DMS 273 treated with DMSO at 0.1 percent for 48 hours (cell line): ENCODE measurements around the gene CT45A2.
"Not testable (repeated sequence)": the region's sequence is repeated elsewhere in the genome, so short reads cannot be mapped to it uniquely, and the experiment has no call there.

Source experiments
- DNase-seq: peaks from one replicate; lab custom pipeline; 2025; lab: John Stamatoyannopoulos, UW

CT45A2 gene, protein sequence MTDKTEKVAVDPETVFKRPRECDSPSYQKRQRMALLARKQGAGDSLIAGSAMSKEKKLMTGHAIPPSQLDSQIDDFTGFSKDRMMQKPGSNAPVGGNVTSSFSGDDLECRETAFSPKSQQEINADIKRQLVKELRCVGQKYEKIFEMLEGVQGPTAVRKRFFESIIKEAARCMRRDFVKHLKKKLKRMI

DNA sequence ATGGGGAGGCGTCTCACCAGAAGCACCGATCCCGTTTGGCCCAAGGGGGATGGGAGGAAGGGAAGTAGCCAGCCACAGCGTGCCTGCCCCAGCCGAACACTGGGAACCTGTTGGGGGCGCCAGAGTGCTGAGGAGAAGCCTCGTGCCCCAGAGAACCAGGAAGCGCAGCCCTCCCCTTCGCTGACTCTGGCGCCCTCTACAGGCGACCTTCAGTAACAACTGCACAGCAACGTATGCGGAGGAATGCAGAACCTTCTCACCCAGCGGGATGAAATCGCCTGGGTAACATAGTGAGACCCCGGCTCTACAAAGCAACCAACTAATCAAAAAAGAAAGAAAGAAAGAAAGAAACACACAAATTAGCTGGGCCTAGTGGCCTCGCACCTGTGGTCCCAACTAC is at the start of gene CT45A2:
Gene CT45A2, minus strand, starts transcription at position 101 of the 400 bp plus-strand sequence. CDS start 3,747 bp downstream, outside the sequence.
- not testable (repeated sequence) for DNase-seq

DNA sequence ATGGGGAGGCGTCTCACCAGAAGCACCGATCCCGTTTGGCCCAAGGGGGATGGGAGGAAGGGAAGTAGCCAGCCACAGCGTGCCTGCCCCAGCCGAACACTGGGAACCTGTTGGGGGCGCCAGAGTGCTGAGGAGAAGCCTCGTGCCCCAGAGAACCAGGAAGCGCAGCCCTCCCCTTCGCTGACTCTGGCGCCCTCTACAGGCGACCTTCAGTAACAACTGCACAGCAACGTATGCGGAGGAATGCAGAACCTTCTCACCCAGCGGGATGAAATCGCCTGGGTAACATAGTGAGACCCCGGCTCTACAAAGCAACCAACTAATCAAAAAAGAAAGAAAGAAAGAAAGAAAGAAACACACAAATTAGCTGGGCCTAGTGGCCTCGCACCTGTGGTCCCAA is 34.6 kb upstream of the CT45A2 start, which contains the start of gene CT45A8:
Gene CT45A8, minus strand, starts transcription at position 101 of the 400 bp plus-strand sequence. CDS start 3,755 bp downstream, outside the sequence.
- DNase-seq, result not testable (repeated sequence)

DNA sequence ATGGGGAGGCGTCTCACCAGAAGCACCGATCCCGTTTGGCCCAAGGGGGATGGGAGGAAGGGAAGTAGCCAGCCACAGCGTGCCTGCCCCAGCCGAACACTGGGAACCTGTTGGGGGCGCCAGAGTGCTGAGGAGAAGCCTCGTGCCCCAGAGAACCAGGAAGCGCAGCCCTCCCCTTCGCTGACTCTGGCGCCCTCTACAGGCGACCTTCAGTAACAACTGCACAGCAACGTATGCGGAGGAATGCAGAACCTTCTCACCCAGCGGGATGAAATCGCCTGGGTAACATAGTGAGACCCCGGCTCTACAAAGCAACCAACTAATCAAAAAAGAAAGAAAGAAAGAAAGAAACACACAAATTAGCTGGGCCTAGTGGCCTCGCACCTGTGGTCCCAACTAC is 17.4 kb upstream of the CT45A2 start, which contains the start of gene CT45A7:
Gene CT45A7, minus strand, starts transcription at position 101 of the 400 bp plus-strand sequence. CDS start 3,747 bp downstream, outside the sequence.
- DNase-seq, result not testable (repeated sequence)

DNA sequence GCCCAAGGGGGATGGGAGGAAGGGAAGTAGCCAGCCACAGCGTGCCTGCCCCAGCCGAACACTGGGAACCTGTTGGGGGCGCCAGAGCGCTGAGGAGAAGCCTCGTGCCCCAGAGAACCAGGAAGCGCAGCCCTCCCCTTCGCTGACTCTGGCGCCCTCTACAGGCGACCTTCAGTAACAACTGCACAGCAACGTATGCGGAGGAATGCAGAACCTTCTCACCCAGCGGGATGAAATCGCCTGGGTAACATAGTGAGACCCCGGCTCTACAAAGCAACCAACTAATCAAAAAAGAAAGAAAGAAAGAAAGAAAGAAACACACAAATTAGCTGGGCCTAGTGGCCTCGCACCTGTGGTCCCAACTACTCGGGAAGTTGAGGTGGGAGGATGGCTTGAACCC is 17.1 kb downstream of the CT45A2 start, which contains the start of gene CT45A6:
Gene CT45A6, minus strand, starts transcription at position 101 of the 400 bp plus-strand sequence. CDS start 3,794 bp downstream, outside the sequence.
- not testable (repeated sequence) for DNase-seq

DNA sequence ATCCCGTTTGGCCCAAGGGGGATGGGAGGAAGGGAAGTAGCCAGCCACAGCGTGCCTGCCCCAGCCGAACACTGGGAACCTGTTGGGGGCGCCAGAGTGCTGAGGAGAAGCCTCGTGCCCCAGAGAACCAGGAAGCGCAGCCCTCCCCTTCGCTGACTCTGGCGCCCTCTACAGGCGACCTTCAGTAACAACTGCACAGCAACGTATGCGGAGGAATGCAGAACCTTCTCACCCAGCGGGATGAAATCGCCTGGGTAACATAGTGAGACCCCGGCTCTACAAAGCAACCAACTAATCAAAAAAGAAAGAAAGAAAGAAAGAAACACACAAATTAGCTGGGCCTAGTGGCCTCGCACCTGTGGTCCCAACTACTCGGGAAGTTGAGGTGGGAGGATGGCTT is 34.4 kb downstream of the CT45A2 start, which contains the start of gene CT45A5:
Gene CT45A5, minus strand, starts transcription at position 101 of the 400 bp plus-strand sequence. CDS start 3,774 bp downstream, outside the sequence.
- not testable (repeated sequence) for DNase-seq

DNA sequence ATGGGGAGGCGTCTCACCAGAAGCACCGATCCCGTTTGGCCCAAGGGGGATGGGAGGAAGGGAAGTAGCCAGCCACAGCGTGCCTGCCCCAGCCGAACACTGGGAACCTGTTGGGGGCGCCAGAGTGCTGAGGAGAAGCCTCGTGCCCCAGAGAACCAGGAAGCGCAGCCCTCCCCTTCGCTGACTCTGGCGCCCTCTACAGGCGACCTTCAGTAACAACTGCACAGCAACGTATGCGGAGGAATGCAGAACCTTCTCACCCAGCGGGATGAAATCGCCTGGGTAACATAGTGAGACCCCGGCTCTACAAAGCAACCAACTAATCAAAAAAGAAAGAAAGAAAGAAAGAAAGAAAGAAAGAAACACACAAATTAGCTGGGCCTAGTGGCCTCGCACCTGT is 51.7 kb downstream of the CT45A2 start, which contains the start of gene CT45A3:
Gene CT45A3, minus strand, starts transcription at position 101 of the 400 bp plus-strand sequence. CDS start 3,747 bp downstream, outside the sequence.
- not testable (repeated sequence) for DNase-seq
